ENCODE measurements around the gene MGA.

The MGA gene

GRCh38 chr15:41659190-41659589 lies 1.0 kb upstream of the MGA start:
- H2AFZ ChIP-seq (ENCODE audit: low read depth, low read length, severe bottlenecking), result no peak overlapping the region
- no peak overlapping the region for H3K4me2 ChIP-seq (ENCODE audit: low read depth, low read length, poor library complexity, severe bottlenecking)
- H3K4me3 ChIP-seq (ENCODE audit: insufficient read depth, low read length, poor library complexity, severe bottlenecking), result no peak overlapping the region
- H3K9me2 ChIP-seq (replicated peaks; ENCODE audit: insufficient read depth, low read length), result no peaks in the 10 kb centered on the region
- H3K9me3 ChIP-seq (ENCODE audit: insufficient read depth, low read length), result no peaks in the 10 kb centered on the region
- peaks cover 34% of the 10 kb centered on the region for H3K79me2 ChIP-seq (ENCODE audit: insufficient read depth, low read length)
- TF ChIP-seq EZH2phosphoT487 (conservative IDR thresholded peaks at IDR 0.05; ENCODE audit: low read length), result no peak
- no peak for TF ChIP-seq CTCF (IDR thresholded peaks at IDR 0.05; ENCODE audit: insufficient read depth, low read length, poor library complexity, severe bottlenecking)
- no peaks in the 10 kb centered on the region for H3K36me3 ChIP-seq (ENCODE audit: low read length)
- H3K27ac ChIP-seq (ENCODE audit: low read depth, low read length), result no peak overlapping the region
- H4K20me1 ChIP-seq (ENCODE audit: low read depth, low read length), result no peaks in the 10 kb centered on the region
- H3F3A ChIP-seq (ENCODE audit: insufficient read depth), result peaks cover 25% of the 10 kb centered on the region
- H3K9ac ChIP-seq (ENCODE audit: low read length), result no peak overlapping the region
- H3K27me3 ChIP-seq (ENCODE audit: low read length), result no peaks in the 10 kb centered on the region

GRCh38 chr15:41659855-41660234 lies 360 bp upstream of the MGA start:
- Histone ChIP-seq H3K27ac (ENCODE audit: low read depth, low read length) (peak overlapping the region; percentile 75; the same call in 1 of the 2 replicates), H3K4me2 (ENCODE audit: low read depth, low read length, poor library complexity, severe bottlenecking) (peak overlapping the region; percentile 81), H3K9me2 (replicated peaks; ENCODE audit: insufficient read depth, low read length) (no peaks in the 10 kb centered on the region), H3F3A (ENCODE audit: insufficient read depth) (peaks cover 25% of the 10 kb centered on the region), H3K36me3 (ENCODE audit: low read length) (no peaks in the 10 kb centered on the region), H4K20me1 (ENCODE audit: low read depth, low read length) (no peaks in the 10 kb centered on the region), H3K9me3 (ENCODE audit: insufficient read depth, low read length) (no peaks in the 10 kb centered on the region), H3K4me3 (ENCODE audit: insufficient read depth, low read length, poor library complexity, severe bottlenecking) (peak overlapping the region; percentile 55), H3K27me3 (ENCODE audit: low read length) (no peaks in the 10 kb centered on the region), H3K9ac (ENCODE audit: low read length) (peak overlapping the region; percentile 54), H2AFZ (ENCODE audit: low read depth, low read length, severe bottlenecking) (peak overlapping the region; percentile 87), H3K79me2 (ENCODE audit: insufficient read depth, low read length) (peaks cover 40% of the 10 kb centered on the region)
- TF ChIP-seq EZH2phosphoT487 (conservative IDR thresholded peaks at IDR 0.05; ENCODE audit: low read length), result no peak
- no peak for TF ChIP-seq CTCF (IDR thresholded peaks at IDR 0.05; ENCODE audit: insufficient read depth, low read length, poor library complexity, severe bottlenecking)

GRCh38 chr15:41661078-41661517 lies 893 bp downstream of the MGA start:
- H3F3A ChIP-seq (ENCODE audit: insufficient read depth), result peaks cover 27% of the 10 kb centered on the region
- H3K79me2 ChIP-seq (ENCODE audit: insufficient read depth, low read length), result peaks cover 53% of the 10 kb centered on the region
- peak overlapping the region; percentile 75 for H3K27ac ChIP-seq (ENCODE audit: low read depth, low read length)
- H3K9me3 ChIP-seq (ENCODE audit: insufficient read depth, low read length), result no peaks in the 10 kb centered on the region
- no peaks in the 10 kb centered on the region for H4K20me1 ChIP-seq (ENCODE audit: low read depth, low read length)
- no peaks in the 10 kb centered on the region for H3K9me2 ChIP-seq (replicated peaks; ENCODE audit: insufficient read depth, low read length)
- peak overlapping the region; percentile 55 for H3K4me3 ChIP-seq (ENCODE audit: insufficient read depth, low read length, poor library complexity, severe bottlenecking)
- peak overlapping the region; percentile 54 for H3K9ac ChIP-seq (ENCODE audit: low read length)
- TF ChIP-seq CTCF (IDR thresholded peaks at IDR 0.05; ENCODE audit: insufficient read depth, low read length, poor library complexity, severe bottlenecking) (peak; percentile 5), EZH2phosphoT487 (conservative IDR thresholded peaks at IDR 0.05; ENCODE audit: low read length) (no peak)
- H3K36me3 ChIP-seq (ENCODE audit: low read length), result no peaks in the 10 kb centered on the region
- no peaks in the 10 kb centered on the region for H3K27me3 ChIP-seq (ENCODE audit: low read length)
- peak overlapping the region; percentile 87 for H2AFZ ChIP-seq (ENCODE audit: low read depth, low read length, severe bottlenecking)
- peak overlapping the region; percentile 81 for H3K4me2 ChIP-seq (ENCODE audit: low read depth, low read length, poor library complexity, severe bottlenecking)

Measured in SU-DHL-6 (cell line).